ENCODE measurements around the gene PTGER2.

Gene PTGER2

DNA sequence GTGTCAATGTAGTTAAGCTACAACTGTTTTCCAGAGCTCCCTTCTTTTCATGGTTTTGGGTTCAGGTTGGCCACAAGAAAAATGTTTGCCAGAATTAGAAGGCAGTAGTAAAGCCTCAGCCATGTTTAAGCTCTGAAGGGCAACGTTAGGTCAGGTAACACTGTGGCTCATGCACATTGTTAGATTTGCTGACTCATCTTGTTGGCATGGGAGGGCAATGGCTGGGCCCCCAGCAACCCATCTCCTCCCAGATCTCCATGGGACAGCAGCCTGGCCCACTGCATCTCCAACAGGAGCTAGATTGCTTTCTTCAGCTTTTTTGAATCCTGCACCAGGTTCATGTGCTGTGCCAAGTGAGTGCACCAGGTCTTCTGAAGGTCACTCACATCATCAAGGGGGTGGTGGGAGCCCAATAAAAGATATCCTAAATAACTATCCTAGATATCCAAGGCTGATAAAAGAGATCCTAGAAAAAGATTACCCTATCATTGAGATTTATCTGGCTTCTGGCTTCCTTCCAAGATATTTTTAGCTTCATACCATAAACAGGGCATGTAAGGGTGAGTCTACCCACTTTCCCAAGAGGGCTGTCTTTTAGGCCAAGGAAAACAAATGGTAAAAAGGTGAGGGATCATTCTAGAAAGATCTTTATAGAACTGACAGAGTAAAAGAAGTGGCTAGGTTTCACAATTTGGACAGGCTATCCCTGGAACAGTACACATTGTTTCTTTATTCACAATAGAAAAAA, 28.9 kb downstream of the PTGER2 start:
- DNase-seq = no peak

DNA sequence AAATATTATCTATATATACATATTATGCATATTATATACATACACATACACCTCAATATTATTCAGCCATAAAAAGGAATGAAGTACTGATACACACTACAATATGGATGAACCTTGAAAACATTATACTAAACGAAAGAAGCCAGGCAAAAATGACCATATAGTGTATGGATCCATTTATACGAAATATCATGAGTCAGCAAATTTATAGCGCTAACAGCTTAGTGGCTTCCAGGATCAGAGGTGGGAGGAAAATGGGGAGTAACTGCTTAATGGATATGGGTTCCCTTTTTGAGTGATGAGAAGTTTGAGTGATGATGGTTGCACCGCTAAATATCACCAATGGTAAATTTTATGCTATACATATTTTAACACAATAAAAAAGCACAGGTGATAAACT, 32.7 kb downstream of the PTGER2 start:
- no peak for DNase-seq

- no peak for DNase-seq
Measured at GRCh38 chr14:52348279-52348678, 34.2 kb downstream of the PTGER2 start.

DNA sequence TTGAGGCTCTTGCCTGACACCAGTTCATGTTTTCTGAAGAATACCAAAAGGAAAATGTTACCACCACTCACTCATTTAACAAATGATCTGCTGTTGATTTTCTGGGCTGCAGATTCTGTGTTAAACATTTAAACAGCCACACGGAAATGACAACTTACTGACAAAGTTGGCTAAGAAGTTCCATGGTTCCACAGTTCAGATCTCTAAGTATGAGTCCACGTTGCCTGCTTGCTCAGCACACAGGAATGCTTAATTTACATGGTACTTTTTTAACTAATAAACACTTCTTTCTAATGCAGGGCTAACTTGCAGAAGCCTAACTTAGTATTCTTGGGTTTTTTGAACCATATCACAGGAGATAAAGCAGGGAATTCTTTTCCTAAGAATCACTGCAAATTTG, 34.7 kb downstream of the PTGER2 start:
- DNase-seq = no peak

GRCh38 chr14:52349731-52350130, 35.6 kb downstream of the PTGER2 start:
- no peak for DNase-seq

DNA sequence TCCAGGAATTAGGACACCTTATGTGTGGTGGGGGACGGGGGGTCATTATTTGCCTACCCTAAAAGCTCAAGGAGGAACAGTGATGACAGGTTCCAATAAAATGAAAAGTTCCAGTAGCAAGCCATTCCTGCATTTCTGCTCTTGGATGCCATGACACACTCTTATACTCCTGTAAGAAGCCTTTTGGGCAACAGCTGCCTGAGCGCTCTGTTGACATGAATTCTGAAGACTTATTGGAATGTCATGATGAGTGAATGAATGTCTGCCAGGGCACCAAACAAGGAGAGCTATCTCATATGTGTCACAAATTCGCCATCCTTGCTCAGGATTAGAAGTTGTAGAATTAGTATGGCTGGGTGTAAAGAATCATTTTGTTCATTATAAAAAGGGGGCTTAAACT, 36.3 kb downstream of the PTGER2 start:
- DNase-seq = no peak

- DNase-seq = no peak
Measured at GRCh38 chr14:52351233-52352060, 37.3 kb downstream of the PTGER2 start.

DNA sequence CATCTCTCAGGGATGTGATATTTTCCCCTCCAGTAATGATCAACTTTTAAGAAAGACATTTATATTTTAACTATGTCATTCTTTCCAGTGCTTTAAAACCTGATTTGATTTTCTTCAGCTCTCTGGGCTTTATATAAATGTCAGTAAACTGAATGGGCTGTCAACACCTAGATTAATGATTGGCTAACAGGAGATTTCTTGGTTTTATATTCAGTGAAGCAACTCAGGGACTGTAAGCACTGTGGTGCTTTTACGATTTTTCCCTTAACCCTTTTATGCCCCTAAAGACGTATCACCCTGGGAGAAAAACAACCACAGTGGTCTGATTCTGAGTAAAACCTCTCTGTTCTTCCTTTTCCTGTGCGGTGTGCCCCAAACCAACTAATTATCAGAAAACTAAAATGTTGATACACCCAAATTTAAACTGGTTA, 38.0 kb downstream of the PTGER2 start:
- DNase-seq = peak; percentile 50

DNA sequence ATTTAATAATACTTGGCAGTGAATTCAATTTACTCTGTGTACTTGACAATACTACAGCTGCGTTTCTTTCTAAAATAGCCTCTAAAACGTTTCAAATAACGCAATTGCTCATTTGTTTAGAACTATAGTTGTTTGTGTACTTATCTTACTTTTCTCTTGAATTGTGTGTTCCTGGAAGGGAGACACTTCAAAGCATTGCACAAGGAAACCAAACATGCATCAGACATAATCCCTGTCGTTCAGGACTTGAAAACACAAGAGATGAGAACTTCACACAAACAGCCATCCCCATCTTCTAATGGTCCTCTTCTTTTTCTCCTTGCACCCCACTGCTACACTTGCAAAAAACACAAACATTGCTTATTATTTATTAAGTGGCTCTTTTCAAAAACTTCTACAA, 38.5 kb downstream of the PTGER2 start:
- no peak for DNase-seq

- DNase-seq = no peak
Measured at GRCh38 chr14:52354242-52354641, 40.1 kb downstream of the PTGER2 start.

DNA sequence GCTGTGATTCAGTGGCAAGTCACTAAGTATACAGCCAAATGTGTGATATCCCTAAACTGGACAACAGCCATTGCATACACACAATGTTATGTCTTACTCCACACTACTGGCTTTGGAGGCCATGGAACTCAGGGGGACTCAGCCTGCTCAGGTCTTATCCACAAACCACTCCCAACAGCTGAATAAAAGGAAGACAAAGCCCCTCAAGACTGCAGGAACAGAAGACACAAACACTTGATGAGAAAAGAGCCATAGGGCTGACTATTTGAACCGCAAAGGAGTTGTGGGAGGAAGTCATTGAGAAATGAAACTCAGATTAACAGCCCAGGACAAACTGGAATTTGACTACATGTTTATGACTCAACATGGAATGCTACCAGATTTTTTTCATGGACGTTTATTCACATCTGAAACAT, 40.9 kb downstream of the PTGER2 start:
- DNase-seq = no peak

GRCh38 chr14:52355526-52355925, 41.4 kb downstream of the PTGER2 start:
- DNase-seq = no peak

- no peak for DNase-seq
Measured at GRCh38 chr14:52356025-52356424, 41.9 kb downstream of the PTGER2 start.

DNA sequence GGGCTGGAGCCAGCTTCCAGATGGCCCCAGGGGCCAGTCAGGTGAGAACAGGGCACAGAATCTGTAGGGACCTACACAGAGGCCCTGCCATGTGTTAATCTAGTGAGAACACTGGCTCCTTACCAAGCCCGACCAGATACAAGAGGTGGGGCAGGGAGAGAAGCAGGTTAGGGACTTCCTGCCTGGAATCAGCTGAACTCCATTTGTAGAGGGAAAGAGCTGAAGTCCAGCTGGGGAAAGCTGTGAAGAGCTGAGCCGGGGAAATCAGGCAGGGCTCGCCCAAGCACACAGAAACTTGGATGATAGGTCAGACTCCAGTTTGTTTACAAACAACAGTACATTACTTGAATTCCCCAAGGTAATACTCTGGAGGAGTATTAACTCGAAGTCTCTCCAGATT, 46.7 kb downstream of the PTGER2 start:
- no peak for DNase-seq

GRCh38 chr14:52363041-52363704, 49.1 kb downstream of the PTGER2 start:
- no peak for DNase-seq

DNA sequence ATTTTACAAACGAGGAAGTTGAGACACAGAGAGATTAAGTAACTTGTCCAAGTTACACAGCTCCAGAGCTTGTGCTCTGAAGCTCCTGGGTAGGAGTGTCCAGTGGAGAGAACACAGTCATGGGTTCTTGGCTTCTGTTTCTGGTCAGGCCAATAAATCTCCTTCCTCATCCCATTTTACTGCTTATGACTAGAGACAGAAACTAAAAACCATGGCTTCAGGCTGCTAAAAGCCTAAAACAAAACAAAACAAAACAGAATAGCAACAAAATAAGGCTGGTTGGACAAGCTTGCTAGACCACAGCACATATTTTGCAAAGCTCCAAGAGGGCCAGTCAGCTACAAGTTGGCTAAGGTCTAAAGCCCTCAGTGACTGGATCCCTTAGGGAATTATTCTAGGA, 49.8 kb downstream of the PTGER2 start:
- no peak for DNase-seq

- no peak for DNase-seq
Measured at GRCh38 chr14:52365071-52365470, 51.0 kb downstream of the PTGER2 start.

DNA sequence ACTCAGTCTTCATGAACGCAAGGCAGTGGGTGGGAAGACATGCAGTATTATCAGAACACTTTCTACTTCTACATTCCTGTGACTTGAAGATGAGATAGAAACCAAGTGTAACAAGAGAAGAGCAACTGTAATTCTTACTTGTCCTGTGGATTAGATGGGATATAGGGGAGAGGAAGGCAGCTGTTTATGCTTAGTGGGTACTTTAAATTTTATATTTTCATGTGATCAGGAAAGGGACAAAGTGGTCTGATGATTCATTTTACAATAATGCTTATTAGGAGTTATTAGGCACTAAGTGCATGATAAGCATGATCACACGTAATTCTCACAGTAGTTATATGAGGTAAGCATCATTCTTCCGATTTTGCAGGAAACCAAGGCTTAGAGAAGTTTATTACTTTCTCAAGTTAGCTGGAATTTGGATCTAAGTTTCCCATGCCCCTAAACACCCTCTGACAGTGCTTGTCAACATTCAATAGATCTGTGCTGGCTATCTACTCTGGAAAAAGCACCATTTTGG, 52.7 kb downstream of the PTGER2 start:
- DNase-seq = no peak

DNA sequence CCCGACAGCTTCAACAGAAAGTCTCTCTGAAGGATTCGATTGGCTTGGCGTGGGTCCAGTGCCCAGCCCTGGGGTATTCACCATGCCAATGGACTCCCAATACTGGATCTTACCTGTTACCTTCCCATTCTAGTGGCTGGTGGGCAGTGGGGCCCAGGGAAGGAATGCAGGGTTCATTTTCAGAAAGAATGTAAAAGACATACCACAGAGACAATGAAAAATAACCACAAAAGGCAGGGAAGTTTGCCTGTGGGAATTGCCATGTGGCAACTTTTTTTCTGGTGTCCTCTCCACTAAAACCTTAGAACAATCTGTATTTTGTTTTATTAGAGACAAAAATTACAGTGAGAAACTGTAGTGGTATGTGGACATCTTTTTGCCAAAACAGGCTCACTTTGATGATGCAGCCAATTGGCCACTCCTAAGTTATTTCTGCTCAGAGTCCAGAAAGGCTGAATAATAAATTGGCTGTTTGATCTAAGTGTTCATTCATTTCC, 55.2 kb downstream of the PTGER2 start:
- no peak for DNase-seq

DNA sequence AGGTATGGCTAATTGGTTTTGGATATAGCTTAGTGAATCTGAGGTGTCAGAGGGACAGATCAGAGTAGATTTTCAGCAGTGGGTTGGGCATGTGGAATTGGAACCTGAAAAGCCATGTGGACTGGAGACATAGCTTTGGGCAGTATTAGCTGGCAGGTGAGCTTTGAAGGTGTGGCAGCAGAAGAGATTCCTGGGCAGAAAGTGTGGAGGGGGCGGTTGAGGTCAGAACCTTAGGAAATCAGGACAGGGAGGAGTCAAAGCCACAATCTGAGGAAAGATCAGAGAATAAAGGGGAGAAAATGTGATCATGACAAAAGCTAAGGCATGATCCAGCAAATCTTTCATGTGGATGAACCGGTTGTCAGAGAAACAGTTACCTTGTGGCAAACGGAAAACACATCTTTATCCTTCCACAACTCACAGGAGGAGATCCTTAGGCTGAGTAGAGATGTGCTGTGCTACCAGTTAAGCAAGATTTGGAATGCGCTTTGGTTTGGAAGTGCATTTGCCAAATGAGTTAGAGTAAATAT, 56.4 kb downstream of the PTGER2 start:
- DNase-seq = no peak

DNA sequence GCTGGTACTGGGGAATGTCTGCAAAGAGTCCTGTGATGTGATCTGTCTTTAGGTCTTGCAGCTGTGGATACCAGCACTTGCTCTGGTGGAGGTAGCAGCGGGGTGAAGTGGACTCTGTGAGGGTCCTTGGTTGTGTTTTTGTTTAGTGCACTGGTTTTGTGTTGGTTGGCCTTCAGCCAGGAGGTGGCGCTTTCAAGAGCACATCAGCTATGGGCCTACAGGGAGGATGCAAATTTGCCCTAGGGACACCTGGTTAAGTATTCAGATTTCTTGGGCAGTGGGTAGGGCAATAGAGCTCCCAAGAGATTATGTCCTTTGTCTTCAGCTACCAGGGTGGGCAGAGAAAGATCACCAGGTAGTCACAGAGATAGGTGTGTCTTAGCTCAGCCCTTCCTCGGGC, 63.8 kb downstream of the PTGER2 start:
- no peak for DNase-seq

Measured in CD4-positive, alpha-beta T cell treated with Interleukin-15 for 1 hour (primary cell).